Mucosa of rectum (tissue), 2 donors: Measurements from ENCODE around the gene RPTOR.
"Not testable (repeated sequence)": the region's sequence is repeated elsewhere in the genome, so short reads cannot be mapped to it uniquely, and the experiment has no call there.

Experiments used
- H3K27ac ChIP-seq, 2 donors: one replicate each; pipeline ENCODE4 v1.7.0; 2013; ENCODE audit warnings: inconsistent platforms in 2 of 2, low read depth in 2 of 2, low read length in 2 of 2
- H3K27me3 ChIP-seq, 2 donors: one replicate each; pipeline ENCODE4 v1.7.0; 2013; ENCODE audit warnings: low read length in 2 of 2; ENCODE audit not compliant: control insufficient read depth in 2 of 2, insufficient read depth in 2 of 2
- H3K36me3 ChIP-seq, 2 donors: one replicate each; pipeline ENCODE4 v1.7.0; 2013; ENCODE audit warnings: low read length in 2 of 2; ENCODE audit not compliant: control insufficient read depth in 2 of 2, insufficient read depth in 2 of 2
- H3K4me1 ChIP-seq, 2 donors: one replicate each; pipeline ENCODE4 v1.7.0; 2013; ENCODE audit warnings: low read length in 2 of 2, mild to moderate bottlenecking in 1 of 2; ENCODE audit not compliant: control insufficient read depth in 2 of 2, insufficient read depth in 2 of 2
- H3K4me3 ChIP-seq, 2 donors: one replicate each; pipeline ENCODE4 v1.7.0; 2013; ENCODE audit warnings: low read length in 2 of 2
- H3K9ac ChIP-seq, 2 donors: one replicate each; pipeline ENCODE4 v1.7.0; 2013; ENCODE audit warnings: low read length in 2 of 2, low read depth in 1 of 2, mild to moderate bottlenecking in 1 of 2
- H3K9me3 ChIP-seq, 2 donors: one replicate each; pipeline ENCODE4 v1.7.0; 2013; ENCODE audit warnings: low read length in 2 of 2; ENCODE audit not compliant: control insufficient read depth in 2 of 2
- donor health status: healthy.
- donor health status: Normal muscosa, but diverticular disease.

RPTOR gene

DNA sequence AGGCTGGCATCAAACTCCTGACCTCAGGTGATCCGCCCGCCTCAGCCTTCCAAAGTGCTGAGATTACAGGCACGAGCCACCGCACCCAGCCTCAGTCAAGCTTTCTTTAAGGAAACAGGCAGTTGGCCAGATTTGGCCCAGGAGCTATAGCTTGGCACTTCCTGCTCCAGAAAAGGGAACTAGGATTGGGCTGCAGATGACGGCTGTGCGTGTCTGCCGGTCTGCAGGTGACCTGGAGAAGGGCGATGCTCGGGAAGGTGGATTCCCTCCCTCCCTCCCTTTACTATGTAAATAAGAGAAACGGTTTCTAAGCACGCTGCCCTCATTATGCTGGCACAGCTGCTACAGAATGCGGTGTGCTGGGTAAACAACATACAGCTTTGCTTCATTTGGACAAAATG is 215.9 kb downstream of the RPTOR start:
- Histone ChIP-seq H3K27me3 (no peaks in the 10 kb centered on the region), H3K27ac (peak overlapping the region in 1 of 2 donors; percentile 6), H3K9me3 (no peaks in the 10 kb centered on the region), H3K36me3 (peaks cover 3 to 4% of the 10 kb centered on the region in 2 donors), H3K9ac (no peak overlapping the region), H3K4me3 (no peak overlapping the region), H3K4me1 (peaks cover 3 to 6% of the 10 kb centered on the region in 2 donors)

DNA sequence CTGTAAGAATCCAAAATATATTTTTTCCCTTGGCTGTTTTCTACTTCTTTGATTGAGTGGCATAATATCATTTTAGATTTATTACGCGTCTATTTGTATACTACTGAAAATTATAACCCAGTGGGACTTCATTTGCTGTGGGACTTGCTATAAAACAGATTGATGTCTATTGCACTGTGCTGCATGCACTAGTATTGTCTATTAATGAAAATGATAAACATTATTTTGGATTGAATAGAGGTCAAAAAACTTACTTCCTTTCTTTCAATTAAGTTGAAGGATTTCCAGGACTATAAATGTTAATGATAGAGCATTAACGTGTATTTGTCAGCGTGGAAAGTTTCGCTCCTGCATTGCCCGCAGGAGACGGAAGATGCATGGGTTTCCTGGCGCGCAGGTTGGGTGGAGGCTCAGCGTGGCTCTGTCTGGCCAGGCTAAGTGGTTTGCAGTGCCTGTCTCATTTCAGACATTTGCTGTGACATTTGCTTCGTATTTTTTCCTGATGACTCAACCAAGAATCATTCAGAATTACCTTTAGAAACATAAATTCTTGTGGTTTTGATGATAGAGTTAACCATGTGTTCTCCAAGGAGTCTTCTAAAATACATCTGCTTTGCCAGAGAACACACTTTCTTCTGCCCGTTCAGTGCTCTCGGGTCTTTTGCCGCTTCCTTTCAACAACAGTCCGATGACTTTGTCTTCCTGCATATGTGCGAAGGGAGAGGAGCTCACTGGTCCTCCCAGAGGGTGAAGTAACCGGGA is 216.7 kb downstream of the RPTOR start:
- H3K4me1 ChIP-seq, result peaks cover 3 to 6% of the 10 kb centered on the region in 2 donors
- H3K9me3 ChIP-seq, result no peaks in the 10 kb centered on the region
- no peak overlapping the region for H3K4me3 ChIP-seq
- no peak overlapping the region for H3K27ac ChIP-seq
- no peak overlapping the region for H3K9ac ChIP-seq
- H3K27me3 ChIP-seq, result no peaks in the 10 kb centered on the region
- peaks cover 0 to 2% of the 10 kb centered on the region in 2 donors for H3K36me3 ChIP-seq

DNA sequence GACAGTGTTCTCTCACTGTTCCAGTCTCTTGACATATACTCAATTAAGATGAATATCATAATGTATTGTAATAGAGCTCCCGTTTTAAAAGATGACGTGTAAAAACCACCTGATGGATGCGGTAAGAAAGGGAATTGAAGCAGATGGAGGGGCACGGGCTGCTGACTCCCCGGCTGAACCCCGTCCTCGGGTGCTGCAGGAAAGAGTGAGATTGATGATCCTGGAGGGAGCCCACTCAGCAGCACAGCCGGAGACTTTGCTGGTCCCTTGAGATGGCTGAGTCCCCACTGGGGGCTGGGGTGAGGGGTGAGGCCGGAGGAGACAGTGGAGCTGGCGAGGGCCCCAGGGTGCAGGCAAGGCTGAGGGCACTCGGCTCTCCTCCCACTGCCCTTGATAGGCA is 217.4 kb downstream of the RPTOR start:
- Histone ChIP-seq H3K9me3 (no peaks in the 10 kb centered on the region), H3K36me3 (peaks cover 0 to 2% of the 10 kb centered on the region in 2 donors), H3K27ac (no peak overlapping the region), H3K9ac (no peak overlapping the region), H3K4me1 (peaks cover 3 to 6% of the 10 kb centered on the region in 2 donors), H3K4me3 (no peak overlapping the region), H3K27me3 (no peaks in the 10 kb centered on the region)

DNA sequence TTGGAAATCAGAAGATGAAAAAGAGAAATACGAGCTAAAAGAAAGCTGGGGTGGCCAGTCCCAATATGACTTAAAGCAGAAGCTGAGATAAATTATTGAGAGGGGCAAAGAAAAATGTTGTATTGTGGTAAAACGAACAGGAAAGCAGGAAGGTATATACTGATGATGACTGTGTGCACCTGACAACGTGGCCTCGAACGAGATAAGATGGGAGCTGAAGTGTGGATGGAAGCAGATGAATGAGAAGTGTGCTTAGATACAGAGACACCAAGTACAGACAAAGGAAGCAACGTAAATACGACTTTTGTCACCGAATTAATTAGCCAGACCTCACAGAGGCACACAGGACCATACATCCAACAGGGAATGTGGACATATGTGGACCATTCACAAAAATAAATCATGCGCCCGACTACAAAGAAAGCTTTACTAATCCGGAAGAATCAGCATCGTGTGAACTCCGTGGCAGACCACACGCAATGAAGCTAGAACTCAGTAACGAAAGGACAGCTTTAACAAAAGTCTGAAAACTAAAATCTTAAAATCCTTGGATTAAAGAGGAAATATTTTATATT is 218.7 kb downstream of the RPTOR start:
- Histone ChIP-seq H3K4me3 (no peak overlapping the region), H3K4me1 (peaks cover 3 to 6% of the 10 kb centered on the region in 2 donors), H3K9ac (no peak overlapping the region), H3K27ac (no peak overlapping the region), H3K9me3 (no peaks in the 10 kb centered on the region), H3K27me3 (no peaks in the 10 kb centered on the region), H3K36me3 (peaks cover 0 to 2% of the 10 kb centered on the region in 2 donors)

DNA sequence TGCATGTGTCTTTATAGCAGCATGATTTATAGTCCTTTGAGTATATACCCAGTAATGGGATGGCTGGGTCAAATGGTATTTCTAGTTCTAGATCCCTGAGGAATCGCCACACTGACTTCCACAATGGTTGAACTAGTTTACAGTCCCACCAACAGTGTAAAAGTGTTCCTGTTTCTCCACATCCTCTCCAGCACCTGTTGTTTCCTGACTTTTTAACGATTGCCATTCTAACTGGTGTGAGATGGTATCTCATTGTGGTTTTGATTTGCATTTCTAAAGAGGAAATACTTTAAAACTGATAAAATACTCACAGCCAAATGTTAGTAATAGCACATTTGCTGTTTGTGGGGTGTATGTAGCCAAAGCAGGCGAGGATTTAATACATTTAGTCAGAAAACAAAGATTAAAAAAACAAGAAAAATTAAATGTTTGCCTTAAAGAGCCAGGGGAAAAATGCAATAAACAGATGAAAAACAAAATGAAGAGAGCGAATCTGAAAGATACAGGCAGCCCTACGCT is 220.0 kb downstream of the RPTOR start:
- H3K4me3 ChIP-seq, H3K9ac ChIP-seq, H3K27ac ChIP-seq, H3K9me3 ChIP-seq, H3K36me3 ChIP-seq, H3K4me1 ChIP-seq, H3K27me3 ChIP-seq: not testable (repeated sequence)

DNA sequence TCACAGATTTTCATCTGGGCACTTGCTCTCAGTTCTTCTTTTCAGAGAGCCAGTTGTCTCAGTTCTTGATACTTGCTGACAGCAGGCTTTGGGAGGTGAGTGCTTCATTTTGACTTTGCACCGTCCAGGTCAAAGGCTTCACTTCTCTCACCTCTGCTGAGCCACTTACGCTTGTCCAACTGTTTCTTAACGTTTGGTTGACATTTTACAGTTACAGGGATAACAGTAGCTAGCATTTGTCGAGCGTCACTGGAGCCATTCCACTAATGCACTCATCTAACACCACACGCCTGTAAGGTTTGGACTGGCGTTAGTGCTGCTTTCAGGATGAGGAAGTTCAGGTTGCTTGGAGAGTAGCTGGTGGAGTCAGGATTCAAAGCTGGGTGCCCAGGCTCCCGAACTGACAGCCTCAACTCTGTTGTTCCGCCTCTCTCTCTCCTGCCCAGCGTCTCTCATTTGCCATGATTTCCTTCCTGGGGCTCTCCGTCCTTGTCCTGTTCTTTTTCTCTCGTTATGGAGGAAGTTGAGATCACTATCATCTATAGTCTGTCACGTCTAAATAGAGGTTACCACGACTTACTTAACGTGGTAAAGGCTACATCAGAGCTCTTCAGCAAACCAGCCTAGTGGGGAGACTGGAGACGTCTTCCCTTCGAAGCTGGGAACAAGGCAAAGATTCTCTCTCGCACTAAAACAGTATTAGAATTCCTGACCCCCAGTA is 220.8 kb downstream of the RPTOR start:
- Histone ChIP-seq H3K9ac (no peak overlapping the region), H3K27ac (no peak overlapping the region), H3K9me3 (no peaks in the 10 kb centered on the region), H3K4me1 (peaks cover 0 to 3% of the 10 kb centered on the region in 2 donors), H3K36me3 (no peaks in the 10 kb centered on the region), H3K4me3 (no peak overlapping the region), H3K27me3 (no peaks in the 10 kb centered on the region)

DNA sequence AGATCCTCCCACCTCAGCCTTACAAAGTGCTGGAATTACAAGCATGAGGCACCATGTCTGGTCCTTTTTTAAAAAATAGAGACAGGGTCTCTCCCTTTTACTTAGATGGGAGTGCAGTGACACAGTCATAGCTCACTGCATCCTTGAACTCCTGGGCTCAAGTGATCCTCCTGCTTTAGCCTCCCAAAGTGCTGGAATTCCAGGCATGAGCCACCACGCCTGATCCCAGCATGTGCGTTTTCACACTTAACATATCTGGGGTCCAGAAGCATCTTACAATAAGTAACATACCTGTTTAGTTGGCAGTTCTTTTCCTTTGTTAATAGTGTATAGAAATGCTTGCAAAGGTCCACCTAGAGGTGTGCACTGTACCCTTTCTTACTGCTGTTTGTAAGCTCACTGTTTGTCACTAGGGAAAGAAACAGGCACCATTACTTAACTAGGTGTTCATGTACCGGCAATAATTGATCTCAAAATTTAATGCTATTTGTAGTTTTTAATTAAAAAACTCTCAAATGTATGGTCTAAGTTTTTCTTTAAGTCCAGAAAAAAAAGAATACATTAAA is 221.7 kb downstream of the RPTOR start:
- Histone ChIP-seq H3K9me3 (no peaks in the 10 kb centered on the region), H3K4me3 (no peak overlapping the region), H3K9ac (no peak overlapping the region), H3K27ac (no peak overlapping the region), H3K4me1 (no peaks in the 10 kb centered on the region), H3K36me3 (peaks cover 0 to 3% of the 10 kb centered on the region in 2 donors), H3K27me3 (no peaks in the 10 kb centered on the region)

DNA sequence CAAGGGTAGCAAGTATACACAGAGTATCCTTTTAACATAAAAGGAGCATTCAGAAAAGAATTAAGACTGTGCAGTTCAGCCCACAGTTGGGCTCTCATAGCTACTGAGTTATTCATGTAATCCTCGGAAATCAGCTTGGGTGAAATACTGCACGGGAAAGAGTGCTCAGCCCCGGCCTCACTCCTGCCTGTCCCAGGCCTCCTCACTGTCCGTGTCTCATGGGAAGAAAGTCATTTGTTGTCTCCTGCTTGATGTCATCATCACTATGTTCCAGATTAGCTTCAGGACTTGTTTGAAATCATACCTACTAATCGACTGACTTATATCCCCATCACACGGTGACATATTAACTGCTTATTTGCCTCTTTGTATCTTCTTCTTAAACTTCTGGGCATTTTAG is 223.8 kb downstream of the RPTOR start:
- Histone ChIP-seq H3K27me3 (no peaks in the 10 kb centered on the region), H3K36me3 (peaks cover 0 to 3% of the 10 kb centered on the region in 2 donors), H3K9me3 (no peaks in the 10 kb centered on the region), H3K4me3 (no peak overlapping the region), H3K4me1 (no peaks in the 10 kb centered on the region), H3K9ac (no peak overlapping the region), H3K27ac (no peak overlapping the region)

DNA sequence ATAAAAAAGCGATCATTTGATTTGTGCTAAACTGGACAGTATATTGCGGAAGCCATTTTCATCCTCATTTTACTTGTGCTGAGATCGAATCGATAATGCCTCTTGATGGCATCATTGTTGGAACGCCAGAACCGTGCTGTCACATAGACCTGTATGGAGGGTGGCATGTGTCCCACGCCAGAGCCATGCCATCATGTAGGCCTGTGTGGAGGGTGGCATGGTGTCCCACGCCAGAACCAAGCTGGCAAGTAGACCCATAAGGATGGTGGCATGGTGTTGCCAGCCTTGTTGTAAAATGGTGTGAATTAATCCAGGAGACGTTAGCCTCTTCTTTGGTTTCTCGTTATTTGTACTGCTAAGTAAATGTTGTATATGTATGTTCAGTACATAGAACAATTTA is 224.3 kb downstream of the RPTOR start:
- H3K4me3 ChIP-seq, result no peak overlapping the region
- H3K27ac ChIP-seq, result no peak overlapping the region
- H3K36me3 ChIP-seq, result peaks cover 0 to 3% of the 10 kb centered on the region in 2 donors
- no peaks in the 10 kb centered on the region for H3K27me3 ChIP-seq
- H3K4me1 ChIP-seq, result no peaks in the 10 kb centered on the region
- H3K9me3 ChIP-seq, result no peaks in the 10 kb centered on the region
- no peak overlapping the region for H3K9ac ChIP-seq

DNA sequence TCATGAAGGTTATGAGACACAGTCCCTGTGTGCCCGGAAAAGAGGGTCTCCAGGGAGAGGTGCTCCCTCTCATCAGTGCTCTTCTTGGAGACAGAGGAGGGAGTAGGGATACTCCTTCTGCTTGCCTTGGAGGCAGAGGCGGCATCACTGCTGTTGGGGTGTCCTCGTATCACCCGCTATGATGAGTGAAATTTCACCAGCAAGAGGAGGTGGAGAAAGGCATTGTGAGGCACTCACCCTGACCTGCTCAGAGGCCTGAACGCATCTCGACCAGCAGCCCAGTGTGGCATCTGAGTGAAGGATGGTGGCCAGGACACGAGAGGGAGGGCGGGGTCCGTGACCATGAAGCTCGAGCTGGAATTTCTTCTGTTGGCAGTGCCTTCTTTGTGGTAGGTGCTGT is 224.9 kb downstream of the RPTOR start:
- Histone ChIP-seq H3K27me3 (no peaks in the 10 kb centered on the region), H3K9ac (no peak overlapping the region), H3K4me3 (no peak overlapping the region), H3K36me3 (peaks cover 0 to 4% of the 10 kb centered on the region in 2 donors), H3K27ac (no peak overlapping the region), H3K9me3 (no peaks in the 10 kb centered on the region), H3K4me1 (no peaks in the 10 kb centered on the region)
